HG03095 (cell line): ENCODE results near the gene DIS3L2.
"Not testable (repeated sequence)": the region's sequence is repeated elsewhere in the genome, so short reads cannot be mapped to it uniquely, and the experiment has no call there.

Source experiments
- ATAC-seq: cut with Tn5 transposase; IDR thresholded peaks from one replicate; pipeline ENCODE4 v1.9.1; 2021; ENCODE audit warnings: moderate library complexity; ENCODE audit not compliant: unreplicated experiment

The DIS3L2 gene

DNA sequence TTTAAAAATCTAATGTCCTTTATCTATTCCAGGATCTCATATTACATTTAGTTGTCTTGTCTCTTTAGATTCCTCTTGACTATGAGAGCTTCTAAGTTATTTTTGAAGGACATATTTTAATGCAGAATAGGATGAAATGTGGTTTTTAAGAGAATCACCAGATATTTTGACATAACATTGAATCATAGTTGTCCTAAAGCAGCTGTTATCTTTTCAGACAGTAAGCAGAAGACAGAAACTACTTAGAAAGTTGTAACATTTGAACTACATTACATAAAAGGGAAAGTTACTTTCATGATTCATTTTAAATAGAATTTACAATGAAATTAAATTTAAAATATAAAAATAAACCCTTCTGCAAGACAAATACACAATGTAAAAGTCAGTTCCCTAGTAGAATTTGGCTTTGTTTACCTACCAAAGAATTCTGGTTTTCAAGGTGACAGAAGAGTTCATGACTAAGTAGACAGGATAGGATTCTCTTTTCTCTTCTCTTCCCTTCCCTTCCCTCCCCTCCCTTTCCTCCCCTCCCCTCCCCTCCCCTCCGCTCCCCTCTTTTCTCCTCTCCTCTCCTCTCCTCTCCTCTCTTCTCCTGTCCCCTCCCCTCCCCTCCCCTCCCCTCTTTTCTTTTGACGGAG lies 186.0 kb downstream of the DIS3L2 start:
- ATAC-seq, result no peak

GRCh38 chr2:232162187-232162586 lies 200.7 kb downstream of the DIS3L2 start:
- ATAC-seq, result no peak

GRCh38 chr2:232170396-232170795 lies 208.9 kb downstream of the DIS3L2 start:
- ATAC-seq, result no peak

GRCh38 chr2:232174662-232175061 lies 213.1 kb downstream of the DIS3L2 start:
- ATAC-seq, result no peak

GRCh38 chr2:232176587-232176986 lies 215.1 kb downstream of the DIS3L2 start:
- not testable (repeated sequence) for ATAC-seq

DNA sequence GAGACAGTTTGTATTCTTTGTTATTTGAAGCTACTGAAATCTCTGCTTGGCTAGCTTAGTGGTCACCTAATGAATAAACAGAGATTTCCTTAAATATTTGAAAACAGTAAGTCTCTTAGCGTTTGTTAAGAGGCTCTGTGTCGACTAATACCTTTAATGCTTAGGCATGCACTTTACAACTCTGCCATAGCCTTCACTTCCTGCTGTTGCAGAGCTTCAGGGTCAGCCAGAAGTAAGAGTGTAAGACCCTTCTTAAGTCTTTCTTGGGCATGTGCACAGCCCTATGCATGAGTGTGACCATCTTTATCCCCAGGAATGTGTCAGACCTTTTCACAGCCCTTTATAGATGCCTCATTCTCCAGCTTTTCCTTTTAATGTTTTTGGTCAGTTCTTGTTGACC lies 221.8 kb downstream of the DIS3L2 start:
- no peak for ATAC-seq

DNA sequence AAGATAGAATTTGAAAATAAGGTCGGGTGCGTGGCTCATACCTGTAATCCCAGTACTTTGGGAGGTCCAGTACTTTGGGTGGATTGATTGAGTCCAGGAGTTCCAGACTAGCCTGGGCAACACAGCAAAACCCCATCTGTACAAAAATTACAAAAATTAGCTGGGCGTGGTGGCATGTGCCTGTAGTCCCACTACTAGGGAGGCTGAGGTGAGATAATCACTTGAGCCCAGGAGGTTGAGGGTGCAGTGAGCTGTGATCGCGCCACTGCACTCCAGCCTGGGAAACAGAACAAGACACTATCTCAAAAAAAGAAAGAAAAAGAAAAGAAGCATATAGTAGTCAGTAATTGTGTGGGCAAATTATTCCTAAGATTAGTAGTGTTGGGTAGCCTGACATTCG lies 222.8 kb downstream of the DIS3L2 start:
- ATAC-seq, result no peak

DNA sequence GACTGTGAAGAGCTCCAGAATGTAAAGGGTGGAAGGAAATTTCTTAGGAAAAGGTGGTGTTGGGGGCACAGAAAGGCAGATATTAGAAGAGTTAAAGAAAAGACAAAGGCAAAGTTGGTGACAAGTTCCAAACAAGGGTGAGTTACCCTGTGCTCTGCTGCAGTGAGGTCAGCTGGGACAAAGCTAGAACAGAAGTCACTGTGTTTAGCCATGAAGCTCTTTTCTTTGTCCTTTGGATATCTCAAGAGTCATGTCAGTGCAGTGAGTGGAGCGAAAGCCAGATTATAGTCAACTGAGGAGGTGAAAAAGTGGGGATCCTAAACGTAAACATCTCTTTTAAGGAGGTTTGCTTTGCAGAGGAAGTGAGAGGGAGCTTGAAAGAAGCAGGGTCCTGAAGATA lies 229.3 kb downstream of the DIS3L2 start:
- ATAC-seq, result no peak

DNA sequence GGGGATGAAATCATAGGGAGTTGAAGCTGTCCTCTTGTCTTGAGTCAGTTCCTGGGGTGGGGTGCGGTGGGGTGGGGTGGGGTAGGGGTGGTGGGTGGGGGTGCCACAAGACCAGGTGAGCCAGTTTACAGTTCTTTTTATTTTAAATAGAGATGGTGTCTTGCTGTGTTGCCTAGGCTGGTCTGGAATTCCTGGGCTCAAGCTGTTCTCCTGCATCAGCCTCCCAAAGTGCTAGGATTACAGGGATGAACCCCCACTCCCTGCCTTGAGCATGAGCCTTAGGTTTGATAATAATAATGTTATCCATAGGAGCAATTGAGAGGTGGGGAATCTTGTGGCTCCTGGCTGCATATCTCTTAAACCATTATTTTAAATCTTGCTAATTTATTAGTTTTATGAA lies 234.0 kb downstream of the DIS3L2 start:
- no peak for ATAC-seq

GRCh38 chr2:232196802-232197201 lies 235.3 kb downstream of the DIS3L2 start:
- no peak for ATAC-seq

- ATAC-seq, result no peak
Measured at GRCh38 chr2:232200195-232200594, 238.7 kb downstream of the DIS3L2 start.

GRCh38 chr2:232203166-232203891 lies 241.8 kb downstream of the DIS3L2 start:
- ATAC-seq, result no peak

DNA sequence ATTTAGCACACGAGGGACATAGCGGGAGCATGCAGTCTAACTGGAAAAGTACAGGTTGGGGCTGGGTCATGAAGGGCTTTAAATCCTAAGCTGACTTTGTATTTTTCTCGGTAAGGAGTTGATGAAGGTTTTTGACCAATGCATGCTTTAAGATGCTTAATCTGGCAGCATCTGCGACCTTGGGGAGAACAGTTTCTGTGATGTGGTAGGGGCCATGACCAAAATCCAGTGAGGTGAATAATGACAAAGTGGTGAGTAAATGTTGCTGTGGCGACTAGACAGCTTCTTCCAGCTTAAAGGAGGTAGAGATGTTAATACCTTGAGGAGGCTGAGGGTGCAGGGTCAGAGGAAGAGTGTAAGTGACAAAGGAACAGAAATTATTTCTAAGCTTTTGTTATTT lies 242.4 kb downstream of the DIS3L2 start:
- ATAC-seq, result no peak

GRCh38 chr2:232204457-232204931 lies 243.0 kb downstream of the DIS3L2 start:
- ATAC-seq, result no peak

DNA sequence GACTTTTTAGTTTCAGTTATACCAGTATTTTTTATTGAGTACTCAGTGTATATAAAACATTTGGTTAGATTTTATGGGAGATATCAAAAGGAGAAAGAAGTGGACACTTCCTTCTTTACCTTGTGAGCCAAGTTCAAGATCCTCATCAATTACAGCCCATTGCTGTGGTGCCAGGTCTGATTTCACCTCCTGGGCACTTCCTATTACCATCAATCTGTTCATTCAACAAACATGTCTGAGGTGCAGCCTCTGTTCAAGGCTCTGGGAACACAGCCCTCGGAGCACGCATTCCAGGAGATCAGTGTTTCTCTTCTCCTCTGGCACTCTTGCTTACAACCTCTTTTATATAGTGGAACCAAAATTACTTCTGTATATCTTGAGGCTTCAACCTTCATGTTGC lies 245.7 kb downstream of the DIS3L2 start:
- ATAC-seq, result no peak

GRCh38 chr2:232210306-232210705 lies 248.8 kb downstream of the DIS3L2 start:
- no peak for ATAC-seq

- ATAC-seq, result no peak
Measured at GRCh38 chr2:232211743-232212686, 250.5 kb downstream of the DIS3L2 start.

GRCh38 chr2:232213176-232213575 lies 251.7 kb downstream of the DIS3L2 start:
- ATAC-seq, result no peak

- no peak for ATAC-seq
Measured at GRCh38 chr2:232214053-232214452, 252.5 kb downstream of the DIS3L2 start.

DNA sequence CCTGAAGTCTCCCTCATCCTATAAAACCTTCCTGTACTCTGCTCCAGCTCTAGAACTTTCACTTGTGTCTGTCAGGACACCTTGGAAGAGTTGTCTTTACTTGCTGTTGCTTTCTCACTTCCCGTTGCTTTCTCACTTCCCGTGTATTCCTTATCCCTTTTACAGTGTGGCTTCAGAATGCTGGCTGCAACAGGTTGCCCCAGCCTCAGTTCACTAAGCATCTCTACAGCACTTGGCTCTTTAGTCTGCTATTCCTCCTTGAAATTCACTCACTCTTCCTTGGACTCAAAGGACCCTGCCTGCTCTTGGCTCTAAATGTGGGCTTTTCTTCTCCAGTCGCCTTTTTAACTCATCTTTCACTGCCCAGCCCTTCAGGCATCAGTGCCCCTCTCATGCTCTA lies 254.5 kb downstream of the DIS3L2 start:
- ATAC-seq, result no peak

GRCh38 chr2:232218778-232219495 lies 257.4 kb downstream of the DIS3L2 start:
- no peak for ATAC-seq
